ENCODE results near the gene LTN1. TPM values are rescaled to one million over a fixed set of nuclear protein-coding genes. Genes with fewer than 3 reads are reported as not detected.
A peak's percentile ranks its signal among the peaks of the same experiment; 100 is the strongest.

LTN1 gene
- total RNA-seq, 1 donor from 2014 or later = 28.9 TPM

- Histone ChIP-seq H3K4me3 (ENCODE audit: insufficient read depth, low read depth, low read length) (no peak overlapping the region), H3K36me3 (ENCODE audit: insufficient read depth, low read length) (peaks cover 4% of the 10 kb centered on the region), H3K27me3 (ENCODE audit: insufficient read depth, low read length) (no peaks in the 10 kb centered on the region), H3K4me1 (ENCODE audit: insufficient read depth, low read length) (no peaks in the 10 kb centered on the region), H3K9ac (ENCODE audit: low read length) (no peak overlapping the region), H3K27ac (ENCODE audit: low read depth, low read length) (no peak overlapping the region), H4K20me1 (ENCODE audit: insufficient read depth, low read length) (no peaks in the 10 kb centered on the region), H3K9me3 (ENCODE audit: insufficient read depth, low read depth, low read length) (no peaks in the 10 kb centered on the region), H3K4me2 (ENCODE audit: low read length) (no peak overlapping the region), H3K79me2 (ENCODE audit: insufficient read depth, low read length) (no peaks in the 10 kb centered on the region), H2AFZ (ENCODE audit: low read depth, low read length) (no peak overlapping the region)
- Mint-ChIP-seq H3K9me3 (ENCODE audit: unreplicated experiment) (no peaks in the 10 kb centered on the region), H3K36me3 (ENCODE audit: low read depth, unreplicated experiment) (peaks cover 2% of the 10 kb centered on the region), H3K27me3 (ENCODE audit: low read depth, unreplicated experiment) (no peaks in the 10 kb centered on the region), H3K4me1 (ENCODE audit: low read depth, unreplicated experiment) (no peaks in the 10 kb centered on the region), H3K4me3 (ENCODE audit: unreplicated experiment) (no peak overlapping the region), H3K27ac (ENCODE audit: unreplicated experiment) (no peak overlapping the region)
- TF ChIP-seq EZH2 (IDR thresholded peaks at IDR 0.05; ENCODE audit: insufficient read depth, low read length) (no peak), CTCF (IDR thresholded peaks at IDR 0.05; ENCODE audit: insufficient read depth, low read depth, low read length) (no peak)
- DNase-seq (ENCODE audit: low read depth) (no peak), FAIRE-seq (no peak)
Observed at GRCh38 chr21:28927130-28927529, 65.5 kb downstream of the LTN1 start.

GRCh38 chr21:28923439-28923975, 69.2 kb downstream of the LTN1 start:
- Histone ChIP-seq H3K27ac (ENCODE audit: low read depth, low read length) (no peak overlapping the region), H4K20me1 (ENCODE audit: insufficient read depth, low read length) (no peaks in the 10 kb centered on the region), H3K4me2 (ENCODE audit: low read length) (no peak overlapping the region), H3K79me2 (ENCODE audit: insufficient read depth, low read length) (no peaks in the 10 kb centered on the region), H3K9me3 (ENCODE audit: insufficient read depth, low read depth, low read length) (no peaks in the 10 kb centered on the region), H3K4me1 (ENCODE audit: insufficient read depth, low read length) (no peaks in the 10 kb centered on the region), H2AFZ (ENCODE audit: low read depth, low read length) (no peak overlapping the region), H3K4me3 (ENCODE audit: insufficient read depth, low read depth, low read length) (no peak overlapping the region), H3K36me3 (ENCODE audit: insufficient read depth, low read length) (no peaks in the 10 kb centered on the region), H3K9ac (ENCODE audit: low read length) (no peak overlapping the region), H3K27me3 (ENCODE audit: insufficient read depth, low read length) (no peaks in the 10 kb centered on the region)
- Mint-ChIP-seq H3K9me3 (ENCODE audit: unreplicated experiment) (no peaks in the 10 kb centered on the region), H3K4me1 (ENCODE audit: low read depth, unreplicated experiment) (no peaks in the 10 kb centered on the region), H3K27me3 (ENCODE audit: low read depth, unreplicated experiment) (no peaks in the 10 kb centered on the region), H3K4me3 (ENCODE audit: unreplicated experiment) (no peak overlapping the region), H3K27ac (ENCODE audit: unreplicated experiment) (no peak overlapping the region), H3K36me3 (ENCODE audit: low read depth, unreplicated experiment) (peaks cover 2% of the 10 kb centered on the region)
- peak; percentile 26 for FAIRE-seq
- TF ChIP-seq CTCF (IDR thresholded peaks at IDR 0.05; ENCODE audit: insufficient read depth, low read depth, low read length) (no peak), EZH2 (IDR thresholded peaks at IDR 0.05; ENCODE audit: insufficient read depth, low read length) (no peak)
- DNase-seq (ENCODE audit: low read depth) = no peak

GRCh38 chr21:28922368-28922767, 70.3 kb downstream of the LTN1 start:
- no peak overlapping the region for H3K4me2 ChIP-seq (ENCODE audit: low read length)
- H2AFZ ChIP-seq (ENCODE audit: low read depth, low read length) = no peak overlapping the region
- no peaks in the 10 kb centered on the region for H3K36me3 ChIP-seq (ENCODE audit: insufficient read depth, low read length)
- TF ChIP-seq EZH2 (IDR thresholded peaks at IDR 0.05; ENCODE audit: insufficient read depth, low read length) (no peak), CTCF (IDR thresholded peaks at IDR 0.05; ENCODE audit: insufficient read depth, low read depth, low read length) (no peak)
- Mint-ChIP-seq H3K27ac (ENCODE audit: unreplicated experiment) (no peak overlapping the region), H3K27me3 (ENCODE audit: low read depth, unreplicated experiment) (no peaks in the 10 kb centered on the region), H3K4me1 (ENCODE audit: low read depth, unreplicated experiment) (no peaks in the 10 kb centered on the region), H3K4me3 (ENCODE audit: unreplicated experiment) (no peak overlapping the region), H3K36me3 (ENCODE audit: low read depth, unreplicated experiment) (peaks cover 5% of the 10 kb centered on the region), H3K9me3 (ENCODE audit: unreplicated experiment) (no peaks in the 10 kb centered on the region)
- H3K27ac ChIP-seq (ENCODE audit: low read depth, low read length) = no peak overlapping the region
- H3K4me3 ChIP-seq (ENCODE audit: insufficient read depth, low read depth, low read length) = no peak overlapping the region
- H4K20me1 ChIP-seq (ENCODE audit: insufficient read depth, low read length) = no peaks in the 10 kb centered on the region
- H3K79me2 ChIP-seq (ENCODE audit: insufficient read depth, low read length) = no peaks in the 10 kb centered on the region
- no peaks in the 10 kb centered on the region for H3K27me3 ChIP-seq (ENCODE audit: insufficient read depth, low read length)
- FAIRE-seq (no peak), DNase-seq (ENCODE audit: low read depth) (no peak)
- no peaks in the 10 kb centered on the region for H3K4me1 ChIP-seq (ENCODE audit: insufficient read depth, low read length)
- no peaks in the 10 kb centered on the region for H3K9me3 ChIP-seq (ENCODE audit: insufficient read depth, low read depth, low read length)
- no peak overlapping the region for H3K9ac ChIP-seq (ENCODE audit: low read length)

Measured in astrocyte (in vitro differentiated cells and primary cell).